ENCODE results near the gene SLC10A6. TPM values are rescaled to one million over a fixed set of nuclear protein-coding genes. Genes with fewer than 3 reads are reported as not detected.

SLC10A6 gene
- total and polyA plus RNA-seq, 2 of the 13 experiments (the other 11 are each of a cell fraction or from before 2014, with no cell fraction given) = not detected

- TF ChIP-seq ZNF441 (CRISPR knock-in tag; IDR thresholded peaks at IDR 0.05; ENCODE audit: borderline replicate concordance) = 0 out of 2 replicates have a peak, but pooled peaks have one; percentile 24
- TF ChIP-seq SPEN (CRISPR knock-in tag; IDR thresholded peaks at IDR 0.05; ENCODE audit: low read depth) = no peak
- peak; percentile 90 for TF ChIP-seq KDM5B (CRISPR knock-in tag; IDR thresholded peaks at IDR 0.05; ENCODE audit: borderline replicate concordance)
- peak; percentile 55; the same call in 1 of the 2 replicates for TF ChIP-seq ZNF552 (CRISPR knock-in tag; IDR thresholded peaks at IDR 0.05; ENCODE audit: borderline replicate concordance)
- TF ChIP-seq FOXC1 (CRISPR knock-in tag; IDR thresholded peaks at IDR 0.05; ENCODE audit: borderline replicate concordance) = peak; percentile 75; the same call in 1 of the 2 replicates
- peak; percentile 88 for TF ChIP-seq ZNF563 (CRISPR knock-in tag; IDR thresholded peaks at IDR 0.05)
- TF ChIP-seq DNMT3B (CRISPR knock-in tag; conservative IDR thresholded peaks at IDR 0.05) = no peak
- 0 out of 2 replicates have a peak, but pooled peaks have one; percentile 22 for TF ChIP-seq CBX5 (CRISPR knock-in tag; IDR thresholded peaks at IDR 0.05; ENCODE audit: borderline replicate concordance)
- TF ChIP-seq NCOA1 (CRISPR knock-in tag; IDR thresholded peaks at IDR 0.05) = peak; percentile 56; the same call in 1 of the 2 replicates
- TF ChIP-seq ZBTB39 (CRISPR knock-in tag; IDR thresholded peaks at IDR 0.05) = no peak
- peak; percentile 35; the same call in 1 of the 2 replicates for TF ChIP-seq ZNF788 (CRISPR knock-in tag; IDR thresholded peaks at IDR 0.05; ENCODE audit: borderline replicate concordance)
- TF ChIP-seq TOPORS (CRISPR knock-in tag; IDR thresholded peaks at IDR 0.05) = no peak
- TF ChIP-seq SYNCRIP (IDR thresholded peaks at IDR 0.05; ENCODE audit: insufficient read depth, low read depth, low read length) = no peak
- no peak for TF ChIP-seq MLXIP (CRISPR knock-in tag; IDR thresholded peaks at IDR 0.05; ENCODE audit: borderline replicate concordance)
- 0 out of 2 replicates have a peak, but pooled peaks have one; percentile 38 for TF ChIP-seq ZFP90 (CRISPR knock-in tag; IDR thresholded peaks at IDR 0.05; ENCODE audit: borderline replicate concordance)
- no peak for TF ChIP-seq MTA3 (CRISPR knock-in tag; IDR thresholded peaks at IDR 0.05)
- TF ChIP-seq SRY (CRISPR knock-in tag; IDR thresholded peaks at IDR 0.05) = peak; percentile 29; the same call in 1 of the 2 replicates
- no peak for TF ChIP-seq NPAS2 (CRISPR knock-in tag; IDR thresholded peaks at IDR 0.05; ENCODE audit: borderline replicate concordance)
- TF ChIP-seq ZNF275 (CRISPR knock-in tag; IDR thresholded peaks at IDR 0.05; ENCODE audit: borderline replicate concordance) = 0 out of 2 replicates have a peak, but pooled peaks have one; percentile 31
These were observed 42.8 kb upstream of the SLC10A6 start, which contains the start of gene C4orf36 (continued) for GRCh38 chr4:86891762-86892635.
